ENCODE measurements around the gene LSG1.
"Not testable (repeated sequence)": the region's sequence is repeated elsewhere in the genome, so short reads cannot be mapped to it uniquely, and the experiment has no call there.

LSG1 gene

GRCh38 chr3:194618858-194619608, 53.0 kb downstream of the LSG1 start:
- DNase-seq (ENCODE audit: low read depth, low spot score): no peak

- DNase-seq (ENCODE audit: low read depth, low spot score): no peak
These were observed 54.2 kb downstream of the LSG1 start for GRCh38 chr3:194617827-194618226.

GRCh38 chr3:194617143-194617671, 54.8 kb downstream of the LSG1 start:
- DNase-seq (ENCODE audit: low read depth, low spot score): no peak

GRCh38 chr3:194615226-194615625, 56.8 kb downstream of the LSG1 start:
- DNase-seq (ENCODE audit: low read depth, low spot score): no peak

GRCh38 chr3:194612221-194612620, 59.8 kb downstream of the LSG1 start:
- DNase-seq (ENCODE audit: low read depth, low spot score): no peak

GRCh38 chr3:194610689-194611088, 61.3 kb downstream of the LSG1 start:
- no peak for DNase-seq (ENCODE audit: low read depth, low spot score)

GRCh38 chr3:194609601-194610000, 62.4 kb downstream of the LSG1 start:
- DNase-seq (ENCODE audit: low read depth, low spot score): no peak

GRCh38 chr3:194608981-194609380, 63.0 kb downstream of the LSG1 start:
- DNase-seq (ENCODE audit: low read depth, low spot score): no peak

GRCh38 chr3:194607592-194608389, 64.2 kb downstream of the LSG1 start:
- no peak for DNase-seq (ENCODE audit: low read depth, low spot score)

GRCh38 chr3:194606941-194607340, 65.0 kb downstream of the LSG1 start:
- no peak for DNase-seq (ENCODE audit: low read depth, low spot score)

GRCh38 chr3:194606163-194606562, 65.8 kb downstream of the LSG1 start:
- DNase-seq (ENCODE audit: low read depth, low spot score): no peak

GRCh38 chr3:194605314-194605713, 66.7 kb downstream of the LSG1 start:
- not testable (repeated sequence) for DNase-seq (ENCODE audit: low read depth, low spot score)

- DNase-seq (ENCODE audit: low read depth, low spot score): no peak
These were observed 67.2 kb downstream of the LSG1 start for GRCh38 chr3:194604837-194605236.

GRCh38 chr3:194604126-194604525, 67.9 kb downstream of the LSG1 start:
- no peak for DNase-seq (ENCODE audit: low read depth, low spot score)

- no peak for DNase-seq (ENCODE audit: low read depth, low spot score)
These were observed 69.3 kb downstream of the LSG1 start for GRCh38 chr3:194602669-194603171.

- no peak for DNase-seq (ENCODE audit: low read depth, low spot score)
These were observed 73.0 kb downstream of the LSG1 start for GRCh38 chr3:194598771-194599557.

GRCh38 chr3:194596906-194597305, 75.1 kb downstream of the LSG1 start:
- no peak for DNase-seq (ENCODE audit: low read depth, low spot score)

GRCh38 chr3:194592798-194593752, 78.9 kb downstream of the LSG1 start:
- no peak for DNase-seq (ENCODE audit: low read depth, low spot score)

Data from activated naive CD8-positive, alpha-beta T cell treated with anti-CD3 and anti-CD28 coated beads, Interleukin-2, amount 50 U/mL, for 16 hours (primary cell).